ENCODE data around the gene ACTR1A.

The ACTR1A gene

DNA sequence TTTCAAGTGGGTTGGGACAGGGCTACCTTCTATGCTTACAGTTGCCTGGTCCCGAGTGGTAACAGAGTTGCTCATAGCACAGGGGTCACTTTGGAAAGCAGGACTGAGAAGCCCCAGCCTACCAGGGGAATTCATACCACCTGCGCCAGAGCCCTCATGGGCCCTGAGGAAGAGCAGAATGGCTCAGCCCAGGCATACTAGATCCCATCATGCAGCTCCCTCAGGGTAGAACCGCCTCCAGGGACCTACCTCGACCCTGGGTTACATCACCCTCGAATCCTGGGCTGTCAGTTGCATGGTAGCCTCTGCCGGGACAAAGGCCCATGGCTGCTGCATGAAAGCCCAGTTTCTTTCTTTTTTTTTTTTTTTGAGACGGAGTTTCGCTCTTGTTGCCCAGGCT, 73.0 kb downstream of the ACTR1A start:
- Histone ChIP-seq H4K20me1 (ENCODE audit: insufficient read depth, low read length) (no peaks in the 10 kb centered on the region), H3K36me3 (replicated peaks; ENCODE audit: insufficient read depth, low read length) (no peaks in the 10 kb centered on the region), H3K4me1 (ENCODE audit: low read length) (peaks cover 9% of the 10 kb centered on the region; the same call in 1 of the 2 replicates), H3K9me3 (replicated peaks; ENCODE audit: insufficient read depth, low read length) (no peaks in the 10 kb centered on the region), H3K79me2 (ENCODE audit: low read length) (peaks cover 16% of the 10 kb centered on the region), H3K27ac (ENCODE audit: low read length) (no peak overlapping the region), H3F3A (ENCODE audit: insufficient read depth, low read length) (peaks cover 10% of the 10 kb centered on the region; the same call in 1 of the 2 replicates), H3K4me3 (ENCODE audit: low read length) (no peak overlapping the region), H3K9me2 (replicated peaks; ENCODE audit: insufficient read depth, low read length) (no peaks in the 10 kb centered on the region), H2AFZ (ENCODE audit: low read length) (no peak overlapping the region), H3K27me3 (replicated peaks; ENCODE audit: insufficient read depth, low read length) (peaks cover 10% of the 10 kb centered on the region), H3K9ac (ENCODE audit: low read length) (no peak overlapping the region), H3K4me2 (ENCODE audit: low read depth, low read length) (no peak overlapping the region)
- DNase-seq, result no peak
- TF ChIP-seq, protein P1, sequence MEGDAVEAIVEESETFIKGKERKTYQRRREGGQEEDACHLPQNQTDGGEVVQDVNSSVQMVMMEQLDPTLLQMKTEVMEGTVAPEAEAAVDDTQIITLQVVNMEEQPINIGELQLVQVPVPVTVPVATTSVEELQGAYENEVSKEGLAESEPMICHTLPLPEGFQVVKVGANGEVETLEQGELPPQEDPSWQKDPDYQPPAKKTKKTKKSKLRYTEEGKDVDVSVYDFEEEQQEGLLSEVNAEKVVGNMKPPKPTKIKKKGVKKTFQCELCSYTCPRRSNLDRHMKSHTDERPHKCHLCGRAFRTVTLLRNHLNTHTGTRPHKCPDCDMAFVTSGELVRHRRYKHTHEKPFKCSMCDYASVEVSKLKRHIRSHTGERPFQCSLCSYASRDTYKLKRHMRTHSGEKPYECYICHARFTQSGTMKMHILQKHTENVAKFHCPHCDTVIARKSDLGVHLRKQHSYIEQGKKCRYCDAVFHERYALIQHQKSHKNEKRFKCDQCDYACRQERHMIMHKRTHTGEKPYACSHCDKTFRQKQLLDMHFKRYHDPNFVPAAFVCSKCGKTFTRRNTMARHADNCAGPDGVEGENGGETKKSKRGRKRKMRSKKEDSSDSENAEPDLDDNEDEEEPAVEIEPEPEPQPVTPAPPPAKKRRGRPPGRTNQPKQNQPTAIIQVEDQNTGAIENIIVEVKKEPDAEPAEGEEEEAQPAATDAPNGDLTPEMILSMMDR (IDR thresholded peaks at IDR 0.05; ENCODE audit: low read length), result no peak
- TF ChIP-seq EZH2phosphoT487 (IDR thresholded peaks at IDR 0.05; ENCODE audit: low read length) (no peak), EZH2 (optimal IDR thresholded peaks at IDR 0.05; ENCODE audit: low read depth, low read length) (no peak)

Measured in MM.1S (cell line).